Gastrocnemius medialis (tissue), 4 donors: ENCODE data around the gene ZBTB6. TPM values are rescaled to one million over a fixed set of nuclear protein-coding genes. Genes with fewer than 3 reads are reported as not detected.
A peak's percentile ranks its signal among the peaks of the same experiment; 100 is the strongest.

Source experiments
- ATAC-seq, 2 donors: fragments of 150-250 bp; one replicate each; pipeline ENCODE4 v1.9.1; 2016
- DNase-seq, 2 donors: peaks; one replicate each; pipeline ENCODE4 v3.0.0-alpha.2; 2019
- H3K27ac ChIP-seq, 4 donors: fragments of 200-600 bp; sonication (generic); 1 replicate in 1 of 4; 2 replicates in 3 of 4; pipeline ENCODE4 v1.5.1; 2016 to 2018; ENCODE audit warnings: mild to moderate bottlenecking in 2 of 4, moderate library complexity in 1 of 4
- H3K27me3 ChIP-seq, 3 donors: fragments of 200-600 bp; sonication (generic) in 2 of 3; 1 replicate in 1 of 3; 2 replicates in 2 of 3; pipeline versions ENCODE4 v1.5.1 to v1.6.0; 2016 to 2019; ENCODE audit warnings: mild to moderate bottlenecking in 1 of 3, moderate library complexity in 1 of 3
- H3K36me3 ChIP-seq, 2 donors: fragments of 200-600 bp; sonication (generic) in 1 of 2; one replicate each; pipeline ENCODE4 v1.5.1; 2017 to 2018
- H3K4me1 ChIP-seq, 2 donors: fragments of 200-600 bp; sonication (generic) in 1 of 2; one replicate each; pipeline ENCODE4 v1.5.1; 2016 to 2017; ENCODE audit warnings: mild to moderate bottlenecking in 2 of 2
- H3K4me3 ChIP-seq, 4 donors: fragments of 200-600 bp; sonication (generic) in 3 of 4; 1 replicate in 1 of 4; 2 replicates in 3 of 4; pipeline ENCODE4 v1.5.1; 2016 to 2019; ENCODE audit warnings: mild to moderate bottlenecking in 2 of 4
- H3K9me3 ChIP-seq, 3 donors: fragments of 200-600 bp; sonication (generic) in 2 of 3; 1 replicate in 1 of 3; 2 replicates in 2 of 3; pipeline ENCODE4 v1.5.1; 2016 to 2019
- CTCF ChIP-seq, 5 experiments: fragments of 450-650 bp in 3 of 5; fragments of 200-600 bp in 2 of 5; sonication (generic) in 2 of 5; IDR thresholded peaks in 4 of 5; conservative IDR thresholded peaks in 1 of 5; 1 replicate in 4 of 5; 2 replicates in 1 of 5; pipeline ENCODE4 v1.5.1; 2016 to 2019; ENCODE audit warnings: antibody characterized with exemption in 5 of 5, mild to moderate bottlenecking in 3 of 5, moderate library complexity in 3 of 5
- POLR2A ChIP-seq, 2 donors: fragments of 450-650 bp; IDR thresholded peaks; one replicate each; pipeline ENCODE4 v1.6.1; 2017; ENCODE audit warnings: antibody characterized with exemption in 2 of 2, mild to moderate bottlenecking in 2 of 2, moderate library complexity in 2 of 2
- in situ Hi-C, 4 donors: fragments of 200-750 bp; cut with MboI; loops; one replicate each; pipeline versions ENCODE4 v1.15.0 to v1.8.0; 2017; ENCODE audit warnings: low sequenced_read_pairs in 4 of 4
- intact Hi-C: fragments of 100-400 bp; cut with DNase I; formaldehyde crosslinking; loops from one replicate; pipeline ENCODE4 v1.15.1; 2023; ENCODE audit warnings: low total_unique reads
- total RNA-seq, 4 donors: library from RNA; depleted of rRNA; stranded (reverse); fragments of >200 nt; gene quantifications; one replicate each; pipeline versions ENCODE4 v1.1.0 to v1.2.3, GENCODE V29; 2016

ZBTB6 gene
- total RNA-seq, 4 donors from 2014 or later, result 4.5 to 12.0 (median 7.8) TPM

GRCh38 chr9:122939601-122940000, 26.5 kb upstream of the ZBTB6 start:
- Histone ChIP-seq H3K4me1 (peaks cover 12 to 19% of the 10 kb centered on the region in 2 donors), H3K27ac (peak overlapping the region in 1 of 4 donors; percentile 87), H3K4me3 (no peak overlapping the region), H3K36me3 (peaks cover 0 to 20% of the 10 kb centered on the region in 2 donors), H3K9me3 (no peaks in the 10 kb centered on the region), H3K27me3 (no peaks in the 10 kb centered on the region)
- ATAC-seq, result no peak
- intact Hi-C loops (no loop called here), in situ Hi-C loops (no loop called here)
- DNase-seq, result no peak
- TF ChIP-seq POLR2A (IDR thresholded peaks at IDR 0.05) (no peak), CTCF (IDR thresholded peaks at IDR 0.05 in 4 of 5, conservative IDR thresholded peaks at IDR 0.05 in 1 of 5) (no peak)

- in situ Hi-C loops, result no loop called here
- Histone ChIP-seq H3K9me3 (no peaks in the 10 kb centered on the region), H3K36me3 (peaks cover 0 to 20% of the 10 kb centered on the region in 2 donors), H3K4me1 (peaks cover 25 to 26% of the 10 kb centered on the region in 2 donors), H3K4me3 (no peak overlapping the region), H3K27ac (no peak overlapping the region), H3K27me3 (no peaks in the 10 kb centered on the region)
- intact Hi-C loops, result no loop called here
- TF ChIP-seq POLR2A (IDR thresholded peaks at IDR 0.05) (no peak), CTCF (IDR thresholded peaks at IDR 0.05 in 4 of 5, conservative IDR thresholded peaks at IDR 0.05 in 1 of 5) (no peak)
- no peak for DNase-seq
- no peak for ATAC-seq
Measured at GRCh38 chr9:122936883-122937282, 23.8 kb upstream of the ZBTB6 start.

GRCh38 chr9:122936464-122936863, 23.3 kb upstream of the ZBTB6 start:
- intact Hi-C loops, result no loop called here
- peaks cover 0 to 20% of the 10 kb centered on the region in 2 donors for H3K36me3 ChIP-seq
- H3K27ac ChIP-seq, result no peak overlapping the region
- ATAC-seq (no peak), DNase-seq (no peak)
- TF ChIP-seq CTCF (IDR thresholded peaks at IDR 0.05 in 4 of 5, conservative IDR thresholded peaks at IDR 0.05 in 1 of 5) (no peak), POLR2A (IDR thresholded peaks at IDR 0.05) (no peak)
- no peaks in the 10 kb centered on the region for H3K9me3 ChIP-seq
- H3K4me3 ChIP-seq, result no peak overlapping the region
- in situ Hi-C loops, result no loop called here
- peaks cover 21 to 22% of the 10 kb centered on the region in 2 donors for H3K4me1 ChIP-seq
- no peaks in the 10 kb centered on the region for H3K27me3 ChIP-seq

GRCh38 chr9:122931226-122932121, 18.4 kb upstream of the ZBTB6 start, which contains the start of gene ZBTB26:
TSS of gene ZBTB26 (minus strand) at chr9:122931512. CDS start at chr9:122919934, 11,578 bp downstream.
- H3K36me3 ChIP-seq, result peaks cover 0 to 2% of the 10 kb centered on the region in 2 donors
- no peaks in the 10 kb centered on the region for H3K9me3 ChIP-seq
- peak; percentile 93 for DNase-seq
- in situ Hi-C loops (no loop called here), intact Hi-C loops (loop anchor here (1.0 to 2.0 kb wide), 3 partner anchors 9 to 27 kb away; partner anchors contain the start of genes RC3H2 and ZBTB6)
- H3K27me3 ChIP-seq, result no peaks in the 10 kb centered on the region
- peaks cover 41 to 45% of the 10 kb centered on the region in 2 donors for H3K4me1 ChIP-seq
- H3K27ac ChIP-seq, result peak within 1 kb of the TSS; percentile 86 to 94 (median 90)
- peak; percentile 99 to 100 for ATAC-seq
- peak within 1 kb of the TSS; percentile 91 to 98 (median 94) for H3K4me3 ChIP-seq
- TF ChIP-seq CTCF (IDR thresholded peaks at IDR 0.05 in 4 of 5, conservative IDR thresholded peaks at IDR 0.05 in 1 of 5) (peak in 1 of 5 experiments; percentile 4), POLR2A (IDR thresholded peaks at IDR 0.05) (peak; percentile 48 to 55)
